Liver (tissue), 3 donors: ENCODE measurements around the gene PDZD2.

Experiments
- CTCF ChIP-seq: fragments of 150-350 bp; IDR thresholded peaks from 2 replicates; pipeline ENCODE4 v1.5.1; 2017; ENCODE audit warnings: improper control_type of control experiment, low read depth, low read length; ENCODE audit not compliant: missing input control
- EGR1 ChIP-seq, 2 donors: IDR thresholded peaks; 2 replicates each; pipeline ENCODE4 v1.6.1; 2016 to 2018; ENCODE audit warnings: antibody characterized with exemption in 2 of 2, low read depth in 2 of 2
- FOXA1 ChIP-seq: IDR thresholded peaks from 2 replicates; pipeline ENCODE4 v1.6.1; 2016; ENCODE audit warnings: antibody characterized with exemption
- GABPA ChIP-seq, 2 donors: IDR thresholded peaks in 1 of 2; conservative IDR thresholded peaks in 1 of 2; 2 replicates each; pipeline ENCODE4 v1.6.1; 2016; ENCODE audit warnings: antibody characterized with exemption in 2 of 2, mild to moderate bottlenecking in 1 of 2, moderate library complexity in 1 of 2
- HNF4G ChIP-seq: IDR thresholded peaks from 2 replicates; pipeline ENCODE4 v1.6.1; 2016; ENCODE audit warnings: antibody characterized with exemption
- JUND ChIP-seq, 2 donors: IDR thresholded peaks; 2 replicates each; pipeline ENCODE4 v1.6.1; 2016; ENCODE audit warnings: antibody characterized with exemption in 2 of 2
- MAX ChIP-seq: IDR thresholded peaks from 2 replicates; pipeline ENCODE4 v1.6.1; 2016; ENCODE audit warnings: antibody characterized with exemption
- RAD21 ChIP-seq, 2 donors: IDR thresholded peaks; 2 replicates each; pipeline ENCODE4 v1.6.1; 2016; ENCODE audit warnings: antibody characterized with exemption in 2 of 2, mild to moderate bottlenecking in 2 of 2
- RXRA ChIP-seq, 2 donors: IDR thresholded peaks; 2 replicates each; pipeline ENCODE4 v1.6.1; 2017 to 2018; ENCODE audit warnings: antibody characterized with exemption in 2 of 2, mild to moderate bottlenecking in 1 of 2
- SP1 ChIP-seq: IDR thresholded peaks from 2 replicates; pipeline ENCODE4 v1.6.1; 2018; ENCODE audit warnings: antibody characterized with exemption, mild to moderate bottlenecking
- TAF1 ChIP-seq: conservative IDR thresholded peaks from 2 replicates; pipeline ENCODE4 v1.6.1; 2016; ENCODE audit warnings: antibody characterized with exemption, mild to moderate bottlenecking
- YY1 ChIP-seq: IDR thresholded peaks from 2 replicates; pipeline ENCODE4 v1.6.1; 2016; ENCODE audit warnings: antibody characterized with exemption, mild to moderate bottlenecking
- ZBTB33 ChIP-seq: IDR thresholded peaks from 2 replicates; pipeline ENCODE4 v1.6.1; 2016; ENCODE audit warnings: antibody characterized with exemption
- TF ChIP-seq, protein P1 (sequence below): IDR thresholded peaks from 2 replicates; pipeline ENCODE4 v1.6.1; 2016; ENCODE audit warnings: antibody characterized with exemption, mild to moderate bottlenecking
- donor health status: healthy.
- donor health status: healthy.

GRCh38 chr5:31866166-31866565, 227.2 kb downstream of the PDZD2 start:
- TF ChIP-seq CTCF (no peak), MAX (no peak), TAF1 (no peak), EGR1 (IDR thresholded peaks at IDR 0.05; ENCODE audit: low read depth in 2 of 2) (no peak), JUND (IDR thresholded peaks at IDR 0.05) (no peak), YY1 (no peak), SP1 (no peak), RXRA (IDR thresholded peaks at IDR 0.05) (no peak), RAD21 (IDR thresholded peaks at IDR 0.05) (no peak), ZBTB33 (no peak), FOXA1 (no peak), GABPA (IDR thresholded peaks at IDR 0.05 in 1 of 2, conservative IDR thresholded peaks at IDR 0.05 in 1 of 2) (no peak), HNF4G (no peak)
- TF ChIP-seq, protein P1, sequence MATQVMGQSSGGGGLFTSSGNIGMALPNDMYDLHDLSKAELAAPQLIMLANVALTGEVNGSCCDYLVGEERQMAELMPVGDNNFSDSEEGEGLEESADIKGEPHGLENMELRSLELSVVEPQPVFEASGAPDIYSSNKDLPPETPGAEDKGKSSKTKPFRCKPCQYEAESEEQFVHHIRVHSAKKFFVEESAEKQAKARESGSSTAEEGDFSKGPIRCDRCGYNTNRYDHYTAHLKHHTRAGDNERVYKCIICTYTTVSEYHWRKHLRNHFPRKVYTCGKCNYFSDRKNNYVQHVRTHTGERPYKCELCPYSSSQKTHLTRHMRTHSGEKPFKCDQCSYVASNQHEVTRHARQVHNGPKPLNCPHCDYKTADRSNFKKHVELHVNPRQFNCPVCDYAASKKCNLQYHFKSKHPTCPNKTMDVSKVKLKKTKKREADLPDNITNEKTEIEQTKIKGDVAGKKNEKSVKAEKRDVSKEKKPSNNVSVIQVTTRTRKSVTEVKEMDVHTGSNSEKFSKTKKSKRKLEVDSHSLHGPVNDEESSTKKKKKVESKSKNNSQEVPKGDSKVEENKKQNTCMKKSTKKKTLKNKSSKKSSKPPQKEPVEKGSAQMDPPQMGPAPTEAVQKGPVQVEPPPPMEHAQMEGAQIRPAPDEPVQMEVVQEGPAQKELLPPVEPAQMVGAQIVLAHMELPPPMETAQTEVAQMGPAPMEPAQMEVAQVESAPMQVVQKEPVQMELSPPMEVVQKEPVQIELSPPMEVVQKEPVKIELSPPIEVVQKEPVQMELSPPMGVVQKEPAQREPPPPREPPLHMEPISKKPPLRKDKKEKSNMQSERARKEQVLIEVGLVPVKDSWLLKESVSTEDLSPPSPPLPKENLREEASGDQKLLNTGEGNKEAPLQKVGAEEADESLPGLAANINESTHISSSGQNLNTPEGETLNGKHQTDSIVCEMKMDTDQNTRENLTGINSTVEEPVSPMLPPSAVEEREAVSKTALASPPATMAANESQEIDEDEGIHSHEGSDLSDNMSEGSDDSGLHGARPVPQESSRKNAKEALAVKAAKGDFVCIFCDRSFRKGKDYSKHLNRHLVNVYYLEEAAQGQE = no peak
